Progenitor cell of endocrine pancreas (in vitro differentiated cells): ENCODE data around the gene PDE5A. TPM values are rescaled to one million over a fixed set of nuclear protein-coding genes. Genes with fewer than 3 reads are reported as not detected.

ENCODE experiments used
- DNase-seq: peaks from one replicate; pipeline ENCODE4 v3.0.0; 2021; ENCODE audit warnings: low spot score; ENCODE audit not compliant: unreplicated experiment
- H3K27ac Mint-ChIP-seq: 2 replicates; pipeline ENCODE4 v1.8.0; 2021; ENCODE audit warnings: mild to moderate bottlenecking, moderate library complexity, mixed read lengths
- H3K27me3 Mint-ChIP-seq: 2 replicates; pipeline ENCODE4 v1.8.0; 2021; ENCODE audit warnings: mixed read lengths
- H3K36me3 Mint-ChIP-seq: 2 replicates; pipeline ENCODE4 v1.8.0; 2022; ENCODE audit warnings: mixed read lengths; ENCODE audit not compliant: insufficient read depth
- H3K4me1 Mint-ChIP-seq: 2 replicates; pipeline ENCODE4 v1.8.0; 2021; ENCODE audit warnings: low read depth, mixed read lengths
- H3K4me3 Mint-ChIP-seq: 2 replicates; pipeline ENCODE4 v1.8.0; 2021; ENCODE audit warnings: low read depth, mild to moderate bottlenecking, moderate library complexity, mixed read lengths
- H3K9me3 Mint-ChIP-seq: 2 replicates; pipeline ENCODE4 v1.8.0; 2021; ENCODE audit warnings: low read depth, mixed read lengths
- CTCF ChIP-seq: fragments of 200-600 bp; sonication (generic); IDR thresholded peaks from one replicate; pipeline ENCODE4 v1.5.0; 2021; ENCODE audit warnings: antibody characterized with exemption, mild to moderate bottlenecking; ENCODE audit not compliant: unreplicated experiment
- total RNA-seq: library from RNA; stranded (reverse); gene quantifications from 2 replicates; pipeline ENCODE4 v1.2.1, GENCODE V29; 2021

Gene PDE5A
- total RNA-seq, 1 donor from 2014 or later: 44.6 TPM

- no peak overlapping the region for H3K4me3 Mint-ChIP-seq
- H3K4me1 Mint-ChIP-seq: peaks cover 7% of the 10 kb centered on the region
- no peak for DNase-seq
- no peak for TF ChIP-seq CTCF
- no peaks in the 10 kb centered on the region for H3K9me3 Mint-ChIP-seq
- H3K36me3 Mint-ChIP-seq: no peaks in the 10 kb centered on the region
- no peaks in the 10 kb centered on the region for H3K27me3 Mint-ChIP-seq
- no peak overlapping the region for H3K27ac Mint-ChIP-seq
Observed at GRCh38 chr4:119655111-119655837, 26.7 kb upstream of the PDE5A start.

GRCh38 chr4:119653990-119654389, 25.4 kb upstream of the PDE5A start:
- no peak overlapping the region for H3K27ac Mint-ChIP-seq
- H3K36me3 Mint-ChIP-seq: no peaks in the 10 kb centered on the region
- no peak for TF ChIP-seq CTCF
- H3K9me3 Mint-ChIP-seq: no peaks in the 10 kb centered on the region
- H3K4me3 Mint-ChIP-seq: no peak overlapping the region
- no peak for DNase-seq
- H3K4me1 Mint-ChIP-seq: no peaks in the 10 kb centered on the region
- H3K27me3 Mint-ChIP-seq: no peaks in the 10 kb centered on the region

- no peak overlapping the region for H3K4me3 Mint-ChIP-seq
Observed at GRCh38 chr4:119652998-119653397, 24.4 kb upstream of the PDE5A start.

GRCh38 chr4:119648398-119648797, 19.8 kb upstream of the PDE5A start:
- H3K27me3 Mint-ChIP-seq: no peaks in the 10 kb centered on the region
- no peak overlapping the region for H3K27ac Mint-ChIP-seq
- no peak for TF ChIP-seq CTCF
- H3K36me3 Mint-ChIP-seq: no peaks in the 10 kb centered on the region
- H3K4me3 Mint-ChIP-seq: no peak overlapping the region
- no peak for DNase-seq
- H3K9me3 Mint-ChIP-seq: peaks cover 4% of the 10 kb centered on the region
- H3K4me1 Mint-ChIP-seq: peaks cover 4% of the 10 kb centered on the region

More at GRCh38 chr4:119652998-119653397, 24.4 kb upstream of the PDE5A start:
- Mint-ChIP-seq H3K4me1 (peaks cover 4% of the 10 kb centered on the region), H3K9me3 (peaks cover 4% of the 10 kb centered on the region), H3K36me3 (no peaks in the 10 kb centered on the region), H3K27ac (no peak overlapping the region), H3K27me3 (no peaks in the 10 kb centered on the region)
- DNase-seq: no peak
- no peak for TF ChIP-seq CTCF

GRCh38 chr4:119647558-119647957, 19.0 kb upstream of the PDE5A start:
- H3K9me3 Mint-ChIP-seq: peaks cover 4% of the 10 kb centered on the region
- no peak for TF ChIP-seq CTCF
- no peak overlapping the region for H3K4me3 Mint-ChIP-seq
- DNase-seq: no peak
- H3K27me3 Mint-ChIP-seq: no peaks in the 10 kb centered on the region
- H3K4me1 Mint-ChIP-seq: peaks cover 4% of the 10 kb centered on the region
- no peak overlapping the region for H3K27ac Mint-ChIP-seq
- no peaks in the 10 kb centered on the region for H3K36me3 Mint-ChIP-seq
